Muscle of arm (tissue), 12 donors: ENCODE measurements around the gene ARHGEF16. TPM values are rescaled to one million over a fixed set of nuclear protein-coding genes. Genes with fewer than 3 reads are reported as not detected.

Experiments
- DNase-seq: peaks from one replicate; pipeline ENCODE4 v3.0.0-alpha.2; 2013
- polyA plus RNA-seq, 12 donors: library from polyadenylated mRNA; unstranded; fragments of 120-200 nt; gene quantifications; one replicate each; pipeline ENCODE4 v1.2.1, GENCODE V29; 2013; ENCODE audit not compliant: insufficient read length in 12 of 12

ARHGEF16 gene
- polyA plus RNA-seq, 12 donors, result 0.21 to 11.1 (median 0.59) TPM; not detected in 1

DNA sequence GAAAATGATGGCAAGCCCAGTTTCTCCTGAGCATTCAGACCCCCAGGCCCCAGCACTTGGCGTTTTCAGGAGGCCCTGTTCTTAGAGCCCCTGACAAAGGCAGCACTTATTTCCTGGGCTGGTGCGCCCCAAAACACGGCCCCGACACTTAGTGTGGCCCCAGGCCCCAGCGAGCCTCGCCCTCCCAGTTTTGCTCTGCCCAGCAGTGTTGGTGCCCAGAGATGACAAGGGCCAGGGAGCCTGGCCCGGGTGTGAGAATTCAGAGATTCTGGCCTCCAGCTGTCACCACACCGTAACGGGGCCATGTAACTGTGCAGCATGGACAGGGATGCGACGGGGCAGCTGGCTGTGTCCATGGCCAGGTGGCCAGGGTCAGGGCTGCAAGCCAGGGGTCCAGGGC is 18.0 kb upstream of the ARHGEF16 start:
- no peak for DNase-seq

GRCh38 chr1:3436901-3437300 is 17.6 kb upstream of the ARHGEF16 start:
- DNase-seq, result no peak

DNA sequence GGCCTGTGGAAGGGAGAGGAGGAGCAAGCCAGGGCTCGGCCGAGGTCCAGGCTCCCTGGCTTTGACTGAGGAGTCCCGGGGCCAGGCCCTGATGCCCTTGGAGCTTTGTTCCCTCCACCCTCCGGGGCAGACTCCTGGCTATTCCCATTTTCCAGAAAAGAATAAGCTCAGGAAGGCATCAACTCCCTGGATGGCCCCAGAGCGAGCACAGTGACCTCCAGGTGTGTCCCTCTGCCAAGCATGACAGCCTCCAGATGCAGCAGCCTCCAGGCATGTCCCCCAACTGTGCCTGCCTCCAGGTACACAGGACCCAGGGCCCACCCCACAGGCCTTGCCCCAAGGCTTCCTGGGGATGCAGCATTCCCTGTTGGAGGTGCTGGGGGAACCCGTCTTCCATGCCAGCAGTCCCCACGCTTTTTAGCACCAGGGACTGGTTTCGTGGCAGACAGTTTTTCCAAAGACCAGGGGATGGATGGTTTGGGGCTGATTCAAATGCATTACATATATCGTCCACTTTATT is 15.7 kb upstream of the ARHGEF16 start:
- no peak for DNase-seq

- no peak for DNase-seq
Measured at GRCh38 chr1:3439346-3440299, 14.8 kb upstream of the ARHGEF16 start.

DNA sequence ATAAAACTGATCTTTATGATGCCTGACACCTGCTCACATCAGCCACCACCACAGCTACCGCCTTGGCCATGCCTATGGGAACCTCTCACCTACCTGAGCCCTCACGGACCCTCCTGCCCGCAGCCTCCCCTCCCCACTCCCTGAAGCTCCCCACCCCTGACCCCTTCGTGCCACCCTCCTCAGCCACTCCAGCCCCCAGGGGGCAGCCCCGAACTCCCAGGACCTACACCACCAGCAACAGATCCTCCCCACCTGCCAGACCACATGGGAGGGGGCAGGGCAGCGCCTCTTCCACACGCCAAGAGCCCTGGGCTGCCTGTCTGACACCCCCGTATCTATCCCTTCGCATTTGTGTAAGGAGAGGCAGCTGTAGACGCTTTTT is 14.2 kb upstream of the ARHGEF16 start:
- DNase-seq, result no peak

DNA sequence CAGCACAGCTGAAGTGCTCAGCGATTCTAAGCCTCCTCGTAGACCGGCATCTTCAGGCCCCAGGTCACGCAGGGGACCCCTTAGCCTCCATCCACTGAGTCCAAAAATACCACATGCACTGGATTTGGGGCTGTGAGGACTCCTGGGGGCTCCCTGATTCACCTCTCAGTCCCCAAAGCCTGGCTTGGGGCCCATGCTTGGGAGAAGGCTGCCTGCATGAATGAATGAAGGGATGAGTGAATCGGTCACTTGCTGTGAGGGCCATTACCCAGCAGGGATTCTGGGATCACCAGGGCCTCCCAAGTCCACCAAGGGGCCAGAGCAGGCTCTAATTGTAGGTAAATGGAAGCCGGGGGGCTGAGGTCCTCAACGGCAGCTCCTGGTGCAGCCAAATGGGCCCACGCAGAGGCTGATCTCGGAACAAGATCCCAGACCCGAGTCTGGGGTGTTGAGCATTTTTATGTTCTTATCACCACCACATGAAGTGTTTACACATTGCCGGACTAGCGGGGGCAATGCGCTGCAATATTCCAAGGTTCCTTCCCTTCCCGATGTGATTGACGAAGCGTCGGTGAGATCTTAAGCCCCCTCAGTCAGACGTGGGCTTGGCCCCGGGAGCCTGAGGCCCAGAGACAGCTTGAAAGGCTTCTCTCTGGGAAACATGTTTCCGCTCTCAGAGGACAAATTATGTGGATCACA is 13.6 kb upstream of the ARHGEF16 start:
- no peak for DNase-seq

DNA sequence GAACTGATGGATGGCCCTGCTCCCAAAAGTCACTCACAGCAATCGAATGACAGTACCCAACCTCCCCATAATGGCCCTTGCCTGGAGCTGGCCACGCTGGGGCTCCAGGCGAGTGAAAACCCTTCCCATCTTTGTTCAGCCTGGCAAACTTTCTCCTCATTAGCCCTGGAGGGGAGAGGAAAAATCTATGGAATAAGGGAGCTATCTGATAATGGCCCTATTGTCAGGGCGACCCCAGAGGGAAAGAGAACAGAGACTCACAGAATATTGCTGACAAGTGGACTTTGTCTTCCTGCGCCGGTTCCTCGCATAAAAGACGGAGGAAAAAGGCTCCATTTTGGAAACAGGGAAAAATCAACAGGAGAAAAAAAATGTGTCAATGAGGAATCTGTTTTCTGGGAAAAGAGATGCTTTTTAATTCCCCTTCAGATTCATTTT is 13.0 kb upstream of the ARHGEF16 start:
- no peak for DNase-seq

DNA sequence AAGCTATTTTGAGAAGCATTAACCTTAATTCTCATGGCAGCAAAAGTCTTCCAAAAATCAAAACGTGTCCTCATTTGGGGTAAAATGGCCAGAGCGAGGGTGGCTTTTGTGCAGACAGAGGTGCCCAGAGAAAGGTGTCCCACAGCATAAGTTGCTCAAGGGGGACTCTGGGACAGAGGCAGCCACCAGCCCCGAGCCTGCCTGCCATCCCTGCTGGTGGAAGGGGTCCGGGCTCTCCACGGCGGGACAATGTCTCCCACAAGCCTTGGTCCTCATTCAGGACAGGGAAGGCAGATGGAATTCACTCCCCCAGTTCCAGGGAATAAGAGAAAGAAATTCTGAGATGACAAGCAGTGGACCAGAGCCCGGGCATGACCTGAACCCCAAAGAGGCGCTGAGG is 12.6 kb upstream of the ARHGEF16 start:
- DNase-seq, result no peak

- no peak for DNase-seq
Measured at GRCh38 chr1:3442331-3442730, 12.1 kb upstream of the ARHGEF16 start.

DNA sequence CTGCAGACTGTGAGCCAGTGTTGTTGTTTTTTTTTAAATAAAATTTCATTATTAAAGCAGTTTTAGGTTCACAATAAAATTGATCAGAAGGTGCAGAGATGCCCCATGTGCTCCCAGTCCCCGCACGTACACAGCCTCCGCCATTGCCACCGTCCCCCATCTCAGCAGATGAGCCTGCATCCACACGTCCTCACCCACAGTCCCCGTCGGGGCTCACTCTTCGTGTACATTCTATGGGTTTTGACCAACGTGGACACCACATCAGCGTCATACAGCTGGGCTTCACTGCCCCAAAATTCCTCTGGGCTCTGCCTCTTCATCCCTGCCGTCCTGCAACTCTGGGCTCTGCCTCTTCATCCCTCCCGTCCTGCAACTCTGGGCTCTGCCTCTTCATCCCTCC is 11.6 kb upstream of the ARHGEF16 start:
- no peak for DNase-seq

DNA sequence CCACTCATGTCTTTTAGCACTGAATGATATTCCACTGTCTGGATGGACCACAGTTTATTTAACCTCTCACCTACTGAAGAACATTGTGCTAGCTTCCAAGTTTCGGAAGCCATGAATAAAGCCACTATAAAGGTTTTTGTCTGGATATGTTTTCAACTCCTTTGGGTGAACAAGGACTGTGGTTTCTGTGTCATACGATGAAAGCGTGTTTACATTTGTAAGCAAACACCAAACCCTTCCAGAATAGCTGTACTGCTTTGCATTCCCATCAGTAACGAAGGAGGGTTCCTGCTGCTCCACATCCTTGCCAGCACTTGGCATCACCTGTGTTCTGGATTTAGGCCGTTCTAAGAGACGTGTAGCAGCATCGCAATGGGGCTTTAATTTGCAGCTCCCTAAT is 10.7 kb upstream of the ARHGEF16 start:
- DNase-seq, result no peak

DNA sequence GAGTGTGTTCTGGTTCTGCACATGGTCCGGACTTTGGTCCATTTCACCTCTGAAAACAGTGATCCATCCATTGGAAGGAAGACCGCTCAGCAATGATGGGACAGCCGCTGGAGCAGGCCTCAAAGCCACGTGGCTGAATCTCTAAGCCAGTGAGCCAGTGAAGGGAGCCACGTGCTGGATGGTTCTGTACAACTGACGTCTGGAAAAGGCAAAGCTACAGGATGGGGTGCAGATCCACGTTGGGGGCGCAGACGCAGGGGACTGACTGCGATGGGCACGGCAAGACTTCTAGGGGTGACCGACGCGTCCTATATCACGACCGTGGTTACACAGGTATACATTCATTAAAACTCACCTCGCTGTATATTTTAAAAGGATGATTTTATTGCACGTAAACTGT is 10.2 kb upstream of the ARHGEF16 start:
- no peak for DNase-seq

GRCh38 chr1:3444736-3445135 is 9.7 kb upstream of the ARHGEF16 start:
- DNase-seq, result no peak

GRCh38 chr1:3450202-3450863 is 4.1 kb upstream of the ARHGEF16 start:
- DNase-seq, result no peak

GRCh38 chr1:3450983-3451382 is 3.5 kb upstream of the ARHGEF16 start:
- DNase-seq, result no peak

DNA sequence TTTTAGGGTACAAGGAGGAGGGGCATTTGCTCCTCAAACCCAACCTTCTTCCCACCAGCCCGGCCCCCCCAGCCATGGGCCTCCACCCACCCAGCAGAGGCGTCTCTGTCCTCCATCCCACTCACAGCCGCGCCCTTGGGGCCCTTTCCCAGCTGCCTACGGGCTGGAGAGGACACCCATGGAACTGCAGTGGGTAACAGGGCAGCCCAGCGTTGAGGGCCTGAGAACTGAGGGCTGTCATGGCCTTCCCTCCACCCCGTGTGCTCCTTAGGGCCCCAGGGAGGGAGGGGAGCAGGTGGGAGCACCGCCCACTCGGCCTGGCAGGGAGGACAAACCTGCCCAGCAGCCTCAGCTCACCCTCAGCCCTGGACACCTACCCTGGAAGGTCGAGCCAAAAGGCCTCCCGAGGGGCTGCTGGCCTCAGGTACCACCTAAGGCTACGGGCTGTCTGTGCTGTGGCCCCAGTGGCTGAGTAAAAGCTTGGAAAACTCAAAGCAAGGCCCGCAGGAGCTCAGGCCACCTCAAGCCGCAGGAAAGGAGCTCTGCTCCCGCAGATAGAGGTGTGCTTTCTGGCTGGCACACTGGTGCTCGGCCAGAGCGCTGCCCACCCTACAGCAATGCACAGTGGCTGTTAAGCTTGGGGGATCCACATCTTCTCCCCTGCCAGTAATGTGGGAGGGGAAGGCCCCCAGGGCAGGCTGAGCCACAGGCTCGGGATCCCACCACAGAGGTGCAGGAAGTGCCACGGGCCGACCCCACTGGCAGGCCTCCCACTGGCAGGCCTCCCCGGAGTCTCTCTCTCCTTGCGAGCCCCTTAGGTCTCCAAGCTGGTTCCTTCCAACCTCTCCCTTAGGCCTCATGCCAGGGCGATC is 2.2 kb upstream of the ARHGEF16 start:
- no peak for DNase-seq

- no peak for DNase-seq
Measured at GRCh38 chr1:3452866-3453175, 1.6 kb upstream of the ARHGEF16 start.

DNA sequence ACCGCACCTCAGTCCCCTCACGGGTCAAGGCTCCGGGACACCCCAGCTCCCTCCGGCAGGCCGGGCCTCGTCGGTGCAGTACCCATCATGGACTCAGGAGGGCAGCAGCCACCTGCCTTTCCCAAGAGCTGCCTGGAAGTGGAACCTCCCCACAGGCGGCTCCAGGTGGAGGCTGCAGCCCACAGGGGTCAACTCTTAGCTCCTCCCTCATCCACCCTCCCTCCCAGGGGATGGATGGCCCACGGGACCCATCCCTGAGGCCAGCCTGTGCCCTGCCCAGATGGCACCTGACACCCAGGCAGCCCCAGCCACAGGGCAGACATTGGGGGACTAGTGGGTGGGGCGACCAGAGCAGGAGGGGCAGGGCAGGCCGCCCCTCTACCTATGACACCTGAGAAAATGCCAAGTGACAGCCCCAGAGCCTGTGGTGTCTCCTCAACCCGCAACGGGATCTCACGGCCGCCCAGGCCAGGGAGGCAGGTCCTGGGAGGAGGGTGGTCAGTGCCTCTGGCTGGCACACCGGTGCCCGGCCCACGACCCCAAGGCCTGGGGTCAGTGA is 1.2 kb upstream of the ARHGEF16 start:
- DNase-seq, result peak; percentile 60

DNA sequence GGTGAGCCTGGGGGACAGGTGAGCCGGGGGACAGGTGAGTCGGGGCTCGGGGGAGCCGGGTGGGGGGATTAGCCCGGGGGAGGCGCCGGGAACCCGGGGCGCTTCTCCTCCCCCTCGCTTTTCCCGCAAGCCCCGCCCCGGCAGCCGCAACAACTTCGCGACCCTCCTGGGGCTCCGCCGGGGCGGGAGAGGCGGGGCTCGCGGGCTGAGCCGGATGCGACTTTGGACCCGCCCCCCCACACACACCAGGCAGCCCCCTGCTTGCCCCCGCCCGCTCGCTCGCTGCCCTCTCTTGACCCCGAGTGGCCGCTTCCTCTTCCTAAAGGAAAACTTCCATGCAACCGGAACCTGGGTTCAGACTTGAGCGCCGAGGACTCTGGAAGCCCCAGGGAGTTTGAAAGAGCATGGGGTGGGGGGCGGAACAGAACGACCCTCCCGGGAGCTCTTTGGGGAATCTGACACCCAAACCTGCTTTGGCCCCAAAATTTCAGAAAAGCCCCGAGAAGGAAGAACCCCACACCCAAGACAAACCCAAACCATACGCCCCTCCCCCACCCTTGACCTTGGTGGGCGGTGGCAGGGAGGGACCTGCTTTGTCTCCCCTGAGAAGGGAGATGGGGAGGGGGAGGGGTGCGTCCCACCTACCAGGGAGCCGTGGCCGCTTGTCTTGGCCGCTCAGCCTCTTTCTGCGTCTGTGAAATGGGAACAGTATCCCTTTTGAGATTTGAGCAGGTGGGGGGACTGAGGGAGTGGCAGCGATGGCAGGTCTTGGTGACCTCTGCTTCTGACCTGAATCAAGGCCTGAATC is 550 bp downstream of the ARHGEF16 start:
- no peak for DNase-seq
